DMS79 (cell line): ENCODE results near the gene FAM124A.

Experiments used
- DNase-seq: peaks from one replicate; lab custom pipeline; 2025; lab: John Stamatoyannopoulos, UW

The FAM124A gene

DNA sequence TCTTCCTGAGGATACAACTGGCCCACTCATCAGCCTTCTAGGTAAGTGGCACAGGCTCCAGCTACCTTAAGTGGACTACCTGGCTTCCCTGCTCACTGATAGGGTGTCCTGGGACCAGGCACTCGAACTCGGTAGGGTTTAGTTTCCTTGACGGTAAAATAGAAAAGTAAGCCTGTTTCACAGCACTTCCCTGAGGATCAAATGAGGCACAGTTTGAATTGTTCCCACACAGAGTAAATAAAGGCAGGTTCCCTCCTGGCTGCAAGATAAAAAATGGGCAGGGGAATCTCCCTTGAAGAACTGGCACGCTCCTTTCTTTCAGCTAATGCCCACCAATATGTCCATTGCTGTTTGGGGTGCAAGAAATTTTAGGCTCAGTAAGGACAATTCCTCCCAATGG is 1.1 kb upstream of the FAM124A start:
- no peak for DNase-seq

DNA sequence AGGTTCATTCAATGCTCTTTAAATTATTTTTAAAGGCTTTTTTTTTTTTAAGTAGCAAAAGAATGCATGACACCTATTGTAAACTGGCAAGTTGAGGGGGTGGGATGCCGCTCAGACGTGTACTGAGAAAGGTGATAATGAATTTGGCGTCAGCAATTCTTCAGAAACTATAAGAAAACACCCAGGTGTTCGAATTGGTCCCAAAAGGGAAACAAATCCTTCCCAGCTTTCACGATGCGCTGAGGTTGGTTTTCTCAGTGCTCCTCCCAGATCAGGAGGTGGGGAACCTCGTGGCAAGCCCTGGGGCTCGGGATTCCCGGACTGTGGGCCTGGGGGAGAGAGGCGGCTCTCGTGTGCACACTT is 543 bp upstream of the FAM124A start:
- no peak for DNase-seq

GRCh38 chr13:51222686-51223559 is 725 bp downstream of the FAM124A start:
- DNase-seq, result no peak

GRCh38 chr13:51223560-51224270 is 1.5 kb downstream of the FAM124A start:
- DNase-seq, result no peak

DNA sequence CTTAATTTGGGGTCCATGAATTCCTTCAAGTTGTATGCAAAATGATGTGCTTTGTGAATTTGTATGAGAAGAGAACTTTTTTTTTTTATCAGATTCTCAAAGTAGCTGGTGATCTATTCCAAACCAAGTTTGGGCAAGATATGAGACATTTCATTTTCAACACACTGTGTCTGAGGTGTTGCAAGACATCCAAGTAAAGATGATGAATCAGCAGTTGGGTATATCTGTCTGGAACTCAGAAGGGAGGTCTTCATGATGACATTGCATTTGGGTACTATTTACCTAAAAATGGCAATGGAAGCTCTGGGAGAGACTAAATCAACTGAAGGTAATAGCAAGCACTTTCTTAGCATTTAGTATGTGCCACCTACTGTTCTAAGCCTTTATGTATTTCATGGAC is 2.8 kb downstream of the FAM124A start:
- DNase-seq, result no peak

DNA sequence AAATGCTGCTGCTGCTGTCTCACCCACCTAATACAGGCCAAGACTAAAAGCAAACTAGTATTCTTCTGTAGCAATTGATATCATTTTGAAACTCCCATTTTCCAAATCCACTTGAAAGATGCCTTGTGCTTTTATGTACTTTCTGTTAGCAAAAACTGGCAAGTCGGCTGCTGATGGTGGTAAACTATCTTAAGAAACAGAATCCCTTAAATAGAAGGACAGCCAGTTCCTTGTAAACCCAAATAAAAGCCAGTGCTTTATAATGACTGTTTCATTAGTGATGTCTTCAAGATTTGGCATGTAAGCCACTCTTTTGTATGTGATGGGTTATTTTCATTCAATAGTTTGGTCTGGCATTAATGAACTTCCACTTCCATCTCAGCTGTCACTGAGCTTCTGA is 5.2 kb downstream of the FAM124A start:
- no peak for DNase-seq

GRCh38 chr13:51229101-51229719 is 7.0 kb downstream of the FAM124A start:
- no peak for DNase-seq

- no peak for DNase-seq
These were observed 7.5 kb downstream of the FAM124A start for GRCh38 chr13:51229731-51230130.

DNA sequence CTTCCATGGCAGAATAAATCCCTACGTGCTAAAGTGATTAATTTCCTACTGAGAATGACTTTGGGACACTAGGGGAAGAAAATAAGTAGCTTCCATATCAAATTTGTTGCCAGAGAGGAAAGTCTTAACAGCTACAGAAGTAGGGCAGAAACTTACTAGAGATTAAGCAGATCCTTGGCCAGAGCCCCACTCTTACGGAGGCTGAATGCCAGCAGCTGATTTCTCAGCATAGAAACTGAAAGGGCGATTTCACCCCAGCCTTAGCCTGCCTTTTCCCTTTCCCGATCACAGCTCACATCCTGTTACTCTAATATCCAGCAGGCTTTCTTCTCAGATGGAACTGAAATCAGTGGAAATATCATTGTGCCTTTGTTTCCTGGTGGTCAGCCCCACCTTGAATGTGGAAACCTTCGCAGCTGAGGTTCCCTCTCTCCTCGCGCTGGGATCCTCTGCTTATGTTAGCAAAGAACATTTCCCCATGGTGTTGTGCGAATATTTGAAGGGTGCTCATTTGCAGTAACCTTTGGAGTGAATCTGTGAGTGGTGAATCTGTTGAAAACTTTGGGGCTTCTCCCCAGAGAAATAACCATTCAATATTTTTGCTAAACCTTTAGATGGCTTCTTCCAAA is 8.4 kb downstream of the FAM124A start:
- no peak for DNase-seq

GRCh38 chr13:51231456-51231855 is 9.3 kb downstream of the FAM124A start:
- no peak for DNase-seq

DNA sequence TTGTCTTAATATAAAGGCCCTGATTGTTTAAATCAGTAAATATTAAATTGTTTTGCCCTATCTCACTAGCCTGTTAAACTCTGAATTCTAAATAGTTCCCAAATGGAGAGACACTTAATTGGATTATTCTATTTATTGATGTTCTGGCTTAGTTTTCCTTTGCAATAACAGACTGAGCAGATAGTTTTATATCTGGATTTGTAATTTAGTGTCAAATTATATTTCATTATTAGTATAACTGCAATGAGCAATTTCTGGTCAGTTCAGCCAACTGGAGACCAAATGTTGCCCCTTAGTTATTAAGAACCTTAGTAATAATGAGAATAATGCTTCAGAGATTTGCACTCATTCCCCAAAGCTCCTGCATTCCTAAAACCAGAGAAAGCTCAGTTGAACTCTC is 10.1 kb downstream of the FAM124A start:
- DNase-seq, result no peak

GRCh38 chr13:51233117-51233826 is 11.1 kb downstream of the FAM124A start:
- DNase-seq, result no peak

DNA sequence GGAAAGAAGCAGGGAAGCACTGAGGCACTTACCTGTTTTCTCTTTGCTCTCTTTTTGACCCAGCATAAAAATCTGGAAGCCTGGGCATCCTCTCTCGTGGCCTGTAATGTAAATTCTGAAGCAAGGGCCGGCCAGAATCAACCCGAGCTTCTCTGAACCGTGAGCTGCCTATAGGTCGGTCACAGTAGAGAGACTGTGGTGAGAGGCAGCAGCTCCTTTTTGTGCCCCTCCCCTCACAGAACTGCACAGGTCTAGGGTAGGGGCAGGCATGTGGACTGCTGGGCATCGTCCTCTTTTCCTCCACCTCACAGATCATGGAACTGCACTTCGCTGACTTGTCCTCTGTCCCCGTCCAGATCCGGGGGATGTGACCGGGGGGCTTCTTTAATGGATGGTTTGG is 12.5 kb downstream of the FAM124A start:
- no peak for DNase-seq

- DNase-seq, result no peak
These were observed 13.0 kb downstream of the FAM124A start for GRCh38 chr13:51235186-51235585.

- DNase-seq, result no peak
These were observed 13.7 kb downstream of the FAM124A start for GRCh38 chr13:51235756-51236490.

GRCh38 chr13:51236491-51236792 is 14.2 kb downstream of the FAM124A start:
- DNase-seq, result no peak

GRCh38 chr13:51237386-51237785 is 15.2 kb downstream of the FAM124A start:
- DNase-seq, result no peak

- DNase-seq, result no peak
These were observed 15.7 kb downstream of the FAM124A start for GRCh38 chr13:51237887-51238286.

DNA sequence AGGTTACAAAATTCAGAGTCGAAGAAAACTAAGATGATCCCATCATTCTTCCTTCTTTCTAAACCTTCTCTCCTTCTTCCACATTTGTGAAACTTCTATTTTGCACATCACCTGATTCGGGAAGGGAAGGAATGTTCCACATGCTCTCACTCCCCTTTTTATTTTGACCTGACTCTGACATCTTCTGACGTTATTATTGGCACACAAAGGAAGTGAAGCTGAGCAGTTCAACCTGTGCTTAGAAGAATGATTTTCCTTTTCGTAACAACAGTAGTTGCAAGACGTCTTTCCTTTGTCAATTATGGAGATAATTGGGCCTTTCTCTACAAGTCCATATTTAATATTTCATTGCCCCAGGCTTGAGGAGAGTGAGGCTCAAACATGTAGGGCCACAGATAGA is 18.0 kb downstream of the FAM124A start:
- DNase-seq, result no peak

DNA sequence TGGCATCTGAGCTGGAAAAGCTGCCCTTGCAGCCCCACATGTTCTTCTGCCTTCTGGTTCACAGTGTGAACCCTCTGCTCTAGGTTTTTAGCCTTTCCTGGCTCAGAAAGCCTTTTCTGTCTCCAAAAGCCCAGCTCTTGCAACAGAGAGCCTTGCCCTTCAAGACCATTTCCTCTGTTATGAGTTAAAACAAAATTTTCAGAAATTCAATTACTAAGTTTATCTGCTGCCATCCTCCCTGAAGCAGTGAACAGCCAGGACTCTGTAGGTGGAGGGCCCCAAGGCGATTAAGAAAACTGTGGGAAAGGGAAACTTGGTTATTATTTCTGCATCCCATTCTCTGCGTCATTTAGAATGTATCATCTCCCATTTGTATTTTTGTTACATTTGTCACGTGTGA is 18.8 kb downstream of the FAM124A start:
- DNase-seq, result no peak

DNA sequence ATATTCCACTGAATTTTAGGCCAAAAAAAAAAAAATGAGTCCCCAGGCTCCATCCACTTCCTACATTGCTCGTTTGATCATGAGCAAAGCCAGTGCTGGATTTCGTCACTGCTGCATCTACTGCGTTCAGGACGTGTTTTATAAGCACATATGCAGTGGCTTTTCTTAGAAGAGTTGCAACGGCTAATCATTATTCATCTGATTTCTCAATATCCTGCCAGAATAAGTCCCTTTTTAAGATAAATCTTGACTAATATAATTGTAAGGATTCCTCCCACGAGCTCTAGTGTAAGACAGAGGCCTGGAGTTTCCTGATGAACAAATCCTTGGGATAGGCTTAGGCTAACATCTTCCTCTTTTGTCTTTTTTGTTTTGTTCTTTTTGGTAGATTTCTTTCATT is 19.5 kb downstream of the FAM124A start:
- DNase-seq, result no peak

DNA sequence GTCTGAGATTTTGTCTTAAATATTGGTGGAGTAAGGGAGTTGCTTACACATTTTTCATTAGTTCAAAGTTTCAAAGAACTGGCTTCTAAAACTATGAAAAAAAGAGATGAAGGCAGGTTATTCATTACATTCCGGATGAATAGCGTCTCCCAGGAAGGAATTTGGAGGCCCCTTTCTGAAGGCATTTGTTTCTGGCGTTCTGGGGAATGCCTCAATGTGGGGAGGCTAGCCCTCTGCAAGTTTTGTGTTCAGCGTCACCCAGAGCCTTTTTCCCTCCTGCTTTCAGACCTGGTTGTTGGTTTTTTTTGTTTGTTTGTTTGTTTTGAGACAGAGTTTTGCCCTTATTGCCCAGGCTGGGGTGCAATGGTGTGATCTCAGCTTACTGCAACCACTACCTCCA is 21.0 kb downstream of the FAM124A start:
- DNase-seq, result no peak
